ENCODE results near the gene NFIA.

NFIA gene

GRCh38 chr1:61207416-61207815 lies 125.1 kb downstream of the NFIA start:
- in situ Hi-C loops (cut with HindIII; ENCODE audit: low sequenced_read_pairs) = no loop called here

GRCh38 chr1:61208172-61208571 lies 125.8 kb downstream of the NFIA start:
- in situ Hi-C loops (cut with HindIII; ENCODE audit: low sequenced_read_pairs) = no loop called here

GRCh38 chr1:61208831-61209230 lies 126.5 kb downstream of the NFIA start:
- in situ Hi-C loops (cut with HindIII; ENCODE audit: low sequenced_read_pairs) = no loop called here

- in situ Hi-C loops (cut with HindIII; ENCODE audit: low sequenced_read_pairs) = no loop called here
These were observed 128.2 kb downstream of the NFIA start for GRCh38 chr1:61210435-61211154.

GRCh38 chr1:61213245-61214011 lies 131.1 kb downstream of the NFIA start:
- in situ Hi-C loops (cut with HindIII; ENCODE audit: low sequenced_read_pairs) = no loop called here

GRCh38 chr1:61215119-61215518 lies 132.8 kb downstream of the NFIA start:
- in situ Hi-C loops (cut with HindIII; ENCODE audit: low sequenced_read_pairs) = no loop called here

GRCh38 chr1:61215676-61216289 lies 133.4 kb downstream of the NFIA start:
- in situ Hi-C loops (cut with HindIII; ENCODE audit: low sequenced_read_pairs) = no loop called here

GRCh38 chr1:61220536-61220935 lies 138.2 kb downstream of the NFIA start:
- in situ Hi-C loops (cut with HindIII; ENCODE audit: low sequenced_read_pairs) = no loop called here

- in situ Hi-C loops (cut with HindIII; ENCODE audit: low sequenced_read_pairs) = no loop called here
These were observed 139.3 kb downstream of the NFIA start for GRCh38 chr1:61221642-61222041.

GRCh38 chr1:61222240-61222639 lies 139.9 kb downstream of the NFIA start:
- in situ Hi-C loops (cut with HindIII; ENCODE audit: low sequenced_read_pairs) = no loop called here

GRCh38 chr1:61223140-61223539 lies 140.8 kb downstream of the NFIA start:
- in situ Hi-C loops (cut with HindIII; ENCODE audit: low sequenced_read_pairs) = no loop called here

- in situ Hi-C loops (cut with HindIII; ENCODE audit: low sequenced_read_pairs) = no loop called here
These were observed 142.2 kb downstream of the NFIA start for GRCh38 chr1:61224609-61225008.

GRCh38 chr1:61225478-61225877 lies 143.1 kb downstream of the NFIA start:
- in situ Hi-C loops (cut with HindIII; ENCODE audit: low sequenced_read_pairs) = no loop called here

GRCh38 chr1:61226791-61227567 lies 144.6 kb downstream of the NFIA start:
- in situ Hi-C loops (cut with HindIII; ENCODE audit: low sequenced_read_pairs) = no loop called here

- in situ Hi-C loops (cut with HindIII; ENCODE audit: low sequenced_read_pairs) = no loop called here
These were observed 145.6 kb downstream of the NFIA start for GRCh38 chr1:61227857-61228550.

- in situ Hi-C loops (cut with HindIII; ENCODE audit: low sequenced_read_pairs) = no loop called here
These were observed 148.2 kb downstream of the NFIA start for GRCh38 chr1:61230523-61230922.

- in situ Hi-C loops (cut with HindIII; ENCODE audit: low sequenced_read_pairs) = no loop called here
These were observed 149.4 kb downstream of the NFIA start for GRCh38 chr1:61231795-61232194.

GRCh38 chr1:61233121-61233660 lies 150.8 kb downstream of the NFIA start:
- in situ Hi-C loops (cut with HindIII; ENCODE audit: low sequenced_read_pairs) = no loop called here

- in situ Hi-C loops (cut with HindIII; ENCODE audit: low sequenced_read_pairs) = no loop called here
These were observed 152.2 kb downstream of the NFIA start for GRCh38 chr1:61234587-61234919.

- in situ Hi-C loops (cut with HindIII; ENCODE audit: low sequenced_read_pairs) = no loop called here
These were observed 154.8 kb downstream of the NFIA start for GRCh38 chr1:61237147-61237546.
